ENCODE data around the gene GRAMD2B. TPM values are rescaled to one million over a fixed set of nuclear protein-coding genes. Genes with fewer than 3 reads are reported as not detected.

The GRAMD2B gene
- total RNA-seq, 1 experiment from 2014 or later, result 4.1 TPM

DNA sequence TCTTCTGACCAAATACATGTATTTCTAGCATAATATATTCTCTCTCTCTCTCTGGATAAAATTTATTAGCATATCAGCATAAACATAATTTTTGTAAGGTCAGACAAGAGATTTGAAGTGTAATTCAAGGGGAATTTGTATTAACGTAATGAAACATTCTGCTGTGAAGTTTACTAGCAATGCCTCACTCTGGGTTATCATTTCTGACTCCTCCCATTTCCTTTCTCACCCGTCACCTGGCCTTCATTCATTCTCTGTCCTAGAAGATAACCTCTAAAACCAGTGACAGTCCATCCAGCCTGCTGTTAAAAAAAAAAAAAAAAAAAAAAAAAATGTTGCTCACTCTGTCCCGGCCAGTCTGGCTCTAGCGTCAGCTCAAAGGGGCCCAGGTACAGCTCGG lies 27.1 kb downstream of the GRAMD2B start:
- H3K36me3 ChIP-seq (ENCODE audit: control insufficient read depth, insufficient read depth, low read length), result no peaks in the 10 kb centered on the region
- no peaks in the 10 kb centered on the region for H3K4me1 ChIP-seq (ENCODE audit: control insufficient read depth, insufficient read depth, low read length)
- DNase-seq (ENCODE audit: low read depth, low spot score) (no peak), ATAC-seq (no peak)
- H3K4me3 ChIP-seq (ENCODE audit: low read depth in 2 of 2, low read length in 2 of 2), result no peak overlapping the region
- H3K27ac ChIP-seq (ENCODE audit: low read length), result no peak overlapping the region
- H3K9me3 ChIP-seq (ENCODE audit: control insufficient read depth, insufficient read depth, low read depth, low read length), result no peaks in the 10 kb centered on the region
- no TSS peak for BruUV-seq (replicated peaks)
- H3K27me3 ChIP-seq (ENCODE audit: control insufficient read depth, insufficient read depth, low read length), result no peaks in the 10 kb centered on the region
- CTCF ChIA-PET, result no interaction called here
- TF ChIP-seq POLR2AphosphoS5 (IDR thresholded peaks at IDR 0.05; ENCODE audit: low read depth, low read length) (no peak), TCF7L2 (IDR thresholded peaks at IDR 0.05; ENCODE audit: low read depth, low read length) (no peak), SIN3A (IDR thresholded peaks at IDR 0.05; ENCODE audit: borderline replicate concordance, insufficient read depth, low read depth, low read length) (no peak)
- TF ChIP-seq, protein P1, sequence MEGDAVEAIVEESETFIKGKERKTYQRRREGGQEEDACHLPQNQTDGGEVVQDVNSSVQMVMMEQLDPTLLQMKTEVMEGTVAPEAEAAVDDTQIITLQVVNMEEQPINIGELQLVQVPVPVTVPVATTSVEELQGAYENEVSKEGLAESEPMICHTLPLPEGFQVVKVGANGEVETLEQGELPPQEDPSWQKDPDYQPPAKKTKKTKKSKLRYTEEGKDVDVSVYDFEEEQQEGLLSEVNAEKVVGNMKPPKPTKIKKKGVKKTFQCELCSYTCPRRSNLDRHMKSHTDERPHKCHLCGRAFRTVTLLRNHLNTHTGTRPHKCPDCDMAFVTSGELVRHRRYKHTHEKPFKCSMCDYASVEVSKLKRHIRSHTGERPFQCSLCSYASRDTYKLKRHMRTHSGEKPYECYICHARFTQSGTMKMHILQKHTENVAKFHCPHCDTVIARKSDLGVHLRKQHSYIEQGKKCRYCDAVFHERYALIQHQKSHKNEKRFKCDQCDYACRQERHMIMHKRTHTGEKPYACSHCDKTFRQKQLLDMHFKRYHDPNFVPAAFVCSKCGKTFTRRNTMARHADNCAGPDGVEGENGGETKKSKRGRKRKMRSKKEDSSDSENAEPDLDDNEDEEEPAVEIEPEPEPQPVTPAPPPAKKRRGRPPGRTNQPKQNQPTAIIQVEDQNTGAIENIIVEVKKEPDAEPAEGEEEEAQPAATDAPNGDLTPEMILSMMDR (IDR thresholded peaks at IDR 0.05), result no peak
- TF ChIP-seq, protein P2, sequence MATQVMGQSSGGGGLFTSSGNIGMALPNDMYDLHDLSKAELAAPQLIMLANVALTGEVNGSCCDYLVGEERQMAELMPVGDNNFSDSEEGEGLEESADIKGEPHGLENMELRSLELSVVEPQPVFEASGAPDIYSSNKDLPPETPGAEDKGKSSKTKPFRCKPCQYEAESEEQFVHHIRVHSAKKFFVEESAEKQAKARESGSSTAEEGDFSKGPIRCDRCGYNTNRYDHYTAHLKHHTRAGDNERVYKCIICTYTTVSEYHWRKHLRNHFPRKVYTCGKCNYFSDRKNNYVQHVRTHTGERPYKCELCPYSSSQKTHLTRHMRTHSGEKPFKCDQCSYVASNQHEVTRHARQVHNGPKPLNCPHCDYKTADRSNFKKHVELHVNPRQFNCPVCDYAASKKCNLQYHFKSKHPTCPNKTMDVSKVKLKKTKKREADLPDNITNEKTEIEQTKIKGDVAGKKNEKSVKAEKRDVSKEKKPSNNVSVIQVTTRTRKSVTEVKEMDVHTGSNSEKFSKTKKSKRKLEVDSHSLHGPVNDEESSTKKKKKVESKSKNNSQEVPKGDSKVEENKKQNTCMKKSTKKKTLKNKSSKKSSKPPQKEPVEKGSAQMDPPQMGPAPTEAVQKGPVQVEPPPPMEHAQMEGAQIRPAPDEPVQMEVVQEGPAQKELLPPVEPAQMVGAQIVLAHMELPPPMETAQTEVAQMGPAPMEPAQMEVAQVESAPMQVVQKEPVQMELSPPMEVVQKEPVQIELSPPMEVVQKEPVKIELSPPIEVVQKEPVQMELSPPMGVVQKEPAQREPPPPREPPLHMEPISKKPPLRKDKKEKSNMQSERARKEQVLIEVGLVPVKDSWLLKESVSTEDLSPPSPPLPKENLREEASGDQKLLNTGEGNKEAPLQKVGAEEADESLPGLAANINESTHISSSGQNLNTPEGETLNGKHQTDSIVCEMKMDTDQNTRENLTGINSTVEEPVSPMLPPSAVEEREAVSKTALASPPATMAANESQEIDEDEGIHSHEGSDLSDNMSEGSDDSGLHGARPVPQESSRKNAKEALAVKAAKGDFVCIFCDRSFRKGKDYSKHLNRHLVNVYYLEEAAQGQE (IDR thresholded peaks at IDR 0.05; ENCODE audit: insufficient read depth in 1 of 2, low read depth in 2 of 2, low read length in 1 of 2), result no peak
- POLR2A ChIA-PET, result interaction anchor here (0.5 kb wide), 1 partner anchor 304 kb away, joined by 4 read pairs; no protein-coding TSS in a partner anchor
- intact Hi-C loops (cut with micrococcal nuclease; ENCODE audit: unreplicated experiment) (no loop called here), in situ Hi-C loops (cut with HindIII; ENCODE audit: low pct_unique_long_range_greater_than_20kb, low sequenced_read_pairs) (no loop called here)

DNA sequence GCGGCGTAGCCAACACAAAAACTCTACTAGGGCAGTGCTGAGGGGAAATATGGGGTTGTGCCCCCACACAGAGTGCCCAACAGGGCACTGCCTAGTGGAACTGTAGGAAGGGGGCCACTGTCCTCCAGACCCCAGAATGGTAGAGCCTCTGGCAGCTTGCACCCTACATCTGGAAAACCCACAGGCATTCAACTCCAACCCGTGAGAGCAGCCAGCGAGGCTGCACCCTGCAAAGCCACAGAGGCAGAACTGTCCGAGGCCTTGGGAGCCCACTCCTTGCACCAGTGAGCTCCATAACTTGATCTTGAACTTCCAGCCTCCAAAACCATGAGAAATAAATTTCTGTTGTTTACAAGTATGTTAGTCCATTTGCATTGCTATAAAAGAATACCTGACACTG lies 27.7 kb downstream of the GRAMD2B start:
- Histone ChIP-seq H3K4me3 (ENCODE audit: low read depth in 2 of 2, low read length in 2 of 2) (no peak overlapping the region), H3K27ac (ENCODE audit: low read length) (no peak overlapping the region), H3K27me3 (ENCODE audit: control insufficient read depth, insufficient read depth, low read length) (no peaks in the 10 kb centered on the region), H3K36me3 (ENCODE audit: control insufficient read depth, insufficient read depth, low read length) (no peaks in the 10 kb centered on the region), H3K9me3 (ENCODE audit: control insufficient read depth, insufficient read depth, low read depth, low read length) (no peaks in the 10 kb centered on the region), H3K4me1 (ENCODE audit: control insufficient read depth, insufficient read depth, low read length) (no peaks in the 10 kb centered on the region)
- intact Hi-C loops (cut with micrococcal nuclease; ENCODE audit: unreplicated experiment), result no loop called here
- POLR2A ChIA-PET, result no interaction called here
- ATAC-seq, result no peak
- BruUV-seq (replicated peaks), result no TSS peak
- CTCF ChIA-PET, result no interaction called here
- in situ Hi-C loops (cut with HindIII; ENCODE audit: low pct_unique_long_range_greater_than_20kb, low sequenced_read_pairs), result no loop called here
- TF ChIP-seq TCF7L2 (IDR thresholded peaks at IDR 0.05; ENCODE audit: low read depth, low read length) (no peak), POLR2AphosphoS5 (IDR thresholded peaks at IDR 0.05; ENCODE audit: low read depth, low read length) (no peak), SIN3A (IDR thresholded peaks at IDR 0.05; ENCODE audit: borderline replicate concordance, insufficient read depth, low read depth, low read length) (no peak)
- TF ChIP-seq, protein P2 (IDR thresholded peaks at IDR 0.05; ENCODE audit: insufficient read depth in 1 of 2, low read depth in 2 of 2, low read length in 1 of 2), result no peak
- TF ChIP-seq, protein P1 (IDR thresholded peaks at IDR 0.05), result no peak
- no peak for DNase-seq (ENCODE audit: low read depth, low spot score)
